GM08714 (cell line): ENCODE results near the gene AHSP.

ENCODE experiments used
- H3K4me3 ChIP-seq: fragments of 200-500 bp; sonication (Bioruptor generic); 2 replicates; pipeline ENCODE4 v1.5.1; 2014; ENCODE audit warnings: mild to moderate bottlenecking, low read length, inconsistent platforms
- ZNF274 ChIP-seq: IDR thresholded peaks from 2 replicates; pipeline ENCODE4 v1.6.1; 2012; ENCODE audit warnings: mild to moderate bottlenecking, low read depth, low read length

AHSP gene

DNA sequence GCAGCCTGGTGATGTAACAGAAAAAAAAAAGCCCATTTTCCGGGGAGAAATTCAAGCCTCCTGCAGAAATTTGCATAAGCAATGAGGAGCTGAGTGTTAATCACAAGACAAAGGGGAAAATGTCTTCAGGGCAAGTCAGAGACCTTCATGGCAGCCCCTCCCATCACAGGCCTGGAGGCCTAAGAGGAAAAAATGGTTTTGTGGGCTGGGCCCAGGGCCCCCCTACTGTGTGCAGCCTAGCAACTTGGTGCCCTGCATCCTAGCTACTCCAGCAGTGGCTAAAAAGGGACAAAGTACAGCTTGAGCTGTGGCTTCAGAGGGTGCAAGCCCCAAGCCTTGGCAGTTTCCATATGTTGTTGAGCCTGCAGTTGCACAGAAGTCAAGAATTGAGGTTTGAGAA is 49.7 kb downstream of the AHSP start:
- no peak for TF ChIP-seq ZNF274
- H3K4me3 ChIP-seq: no peak overlapping the region
